Activated T-helper 1 cell treated with Interleukin-2 at 50 U/mL for 16 hours (primary cell): ENCODE results near the gene PPIL6.
"Not testable (repeated sequence)": the region's sequence is repeated elsewhere in the genome, so short reads cannot be mapped to it uniquely, and the experiment has no call there.

Source experiments
- DNase-seq: peaks from one replicate; pipeline ENCODE4 v3.0.0-alpha.2; 2020; ENCODE audit warnings: low read depth

PPIL6 gene

DNA sequence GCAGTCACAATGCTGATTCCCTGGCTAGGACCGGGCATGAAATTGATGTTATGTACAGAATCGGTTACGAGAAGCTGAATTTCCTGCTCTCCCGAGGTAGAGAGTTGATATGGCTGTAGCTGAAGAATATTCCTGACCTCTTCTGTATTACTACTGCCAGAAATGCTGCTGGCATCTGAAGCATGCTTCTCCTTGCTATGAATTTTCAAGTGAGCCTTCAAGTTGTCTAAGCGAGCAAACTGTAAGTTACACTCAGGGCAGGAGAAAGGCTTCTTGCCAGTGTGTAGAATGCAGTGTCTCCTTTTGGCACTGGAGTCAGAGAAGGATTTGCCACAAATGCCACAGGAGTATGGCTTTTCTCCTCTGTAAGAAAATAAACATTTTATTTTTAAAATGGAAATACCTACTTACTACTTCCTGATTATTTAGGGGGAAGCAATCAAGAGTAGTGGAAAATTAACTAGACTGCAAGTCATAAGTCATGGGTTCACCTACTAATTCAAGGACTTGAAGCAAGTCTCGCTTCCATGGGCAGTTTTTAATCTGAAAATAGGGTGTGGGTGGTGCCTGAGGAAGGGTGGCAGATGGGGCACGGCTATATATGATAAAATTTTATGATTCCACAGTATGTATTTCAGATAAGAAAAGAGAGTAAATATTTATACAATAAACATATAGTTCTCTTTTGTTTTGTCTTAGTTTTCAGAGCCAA, 25.9 kb upstream of the PPIL6 start:
- DNase-seq = no peak

DNA sequence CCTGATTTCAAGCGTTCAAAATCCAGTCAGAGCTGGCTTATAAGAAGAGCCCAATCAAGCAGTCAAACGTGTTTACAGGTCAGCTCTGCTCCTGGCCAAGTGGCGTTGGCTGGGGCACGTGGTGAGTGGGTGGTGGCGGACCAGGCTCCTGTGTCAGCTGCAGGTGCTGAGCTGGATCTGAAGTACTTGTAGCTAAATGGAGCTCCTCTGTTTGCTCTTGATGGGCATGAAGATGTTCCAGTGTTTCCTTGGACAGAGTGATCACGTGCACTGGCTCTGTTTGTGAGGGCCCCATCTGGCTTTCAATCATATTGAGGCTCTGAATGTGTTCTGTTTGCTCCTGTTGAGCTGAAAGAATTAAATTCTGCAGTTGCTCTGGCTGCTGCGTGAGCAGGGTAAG, 25.3 kb upstream of the PPIL6 start:
- DNase-seq = no peak

DNA sequence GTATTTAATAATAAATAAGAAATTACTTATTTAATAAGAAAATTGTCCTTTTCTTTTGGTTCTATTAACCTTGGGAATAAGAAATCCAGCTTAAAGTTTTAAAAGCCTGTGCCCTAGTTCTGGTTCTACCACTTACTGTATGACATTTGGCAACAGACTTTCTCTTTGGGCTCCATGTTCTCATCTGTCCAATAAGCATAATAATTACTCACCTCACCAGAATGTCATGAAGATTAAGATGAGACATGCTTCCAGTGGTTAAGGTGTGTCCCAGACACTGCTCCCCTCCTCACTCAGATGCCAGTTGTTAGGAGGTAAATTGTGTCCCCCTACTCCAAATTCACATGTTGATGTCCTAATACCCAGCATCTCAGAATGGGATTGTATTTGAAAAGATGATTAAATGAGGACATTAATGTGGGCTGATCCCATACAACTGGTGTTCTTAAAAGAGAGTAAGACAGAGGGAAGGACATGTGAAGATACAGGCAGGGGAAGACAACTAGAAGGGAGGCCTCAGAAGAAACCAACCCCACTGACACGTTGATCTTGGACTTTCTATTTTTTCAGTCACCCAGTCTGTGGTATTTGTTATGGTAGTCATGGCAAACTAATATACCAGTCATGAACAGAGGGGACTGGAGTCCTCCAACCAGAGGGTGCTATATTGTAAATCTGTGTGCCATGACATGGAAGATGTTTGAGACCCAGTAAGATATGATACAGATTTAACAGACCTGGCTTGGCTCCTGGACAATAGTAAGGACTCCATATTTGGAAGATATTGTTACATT, 21.5 kb upstream of the PPIL6 start:
- no peak for DNase-seq

DNA sequence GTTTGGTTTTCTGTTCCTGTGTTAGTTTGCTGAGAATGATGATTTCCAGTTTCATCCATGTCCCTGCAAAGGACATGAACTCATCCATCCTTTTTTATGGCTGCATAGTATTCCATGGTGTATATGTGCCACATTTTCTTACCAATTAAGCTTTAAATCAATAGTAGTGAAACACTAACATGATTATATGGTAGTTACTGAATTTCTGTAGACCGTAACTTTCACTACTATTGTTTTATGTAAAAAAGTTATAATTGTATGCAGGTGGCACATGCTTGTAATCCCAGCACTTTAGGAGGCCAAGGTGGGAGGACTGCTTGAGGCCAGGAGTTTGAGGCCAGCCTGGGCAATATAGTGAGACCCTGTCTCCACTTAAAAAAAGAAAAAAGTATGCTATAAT, 20.8 kb upstream of the PPIL6 start:
- not testable (repeated sequence) for DNase-seq

DNA sequence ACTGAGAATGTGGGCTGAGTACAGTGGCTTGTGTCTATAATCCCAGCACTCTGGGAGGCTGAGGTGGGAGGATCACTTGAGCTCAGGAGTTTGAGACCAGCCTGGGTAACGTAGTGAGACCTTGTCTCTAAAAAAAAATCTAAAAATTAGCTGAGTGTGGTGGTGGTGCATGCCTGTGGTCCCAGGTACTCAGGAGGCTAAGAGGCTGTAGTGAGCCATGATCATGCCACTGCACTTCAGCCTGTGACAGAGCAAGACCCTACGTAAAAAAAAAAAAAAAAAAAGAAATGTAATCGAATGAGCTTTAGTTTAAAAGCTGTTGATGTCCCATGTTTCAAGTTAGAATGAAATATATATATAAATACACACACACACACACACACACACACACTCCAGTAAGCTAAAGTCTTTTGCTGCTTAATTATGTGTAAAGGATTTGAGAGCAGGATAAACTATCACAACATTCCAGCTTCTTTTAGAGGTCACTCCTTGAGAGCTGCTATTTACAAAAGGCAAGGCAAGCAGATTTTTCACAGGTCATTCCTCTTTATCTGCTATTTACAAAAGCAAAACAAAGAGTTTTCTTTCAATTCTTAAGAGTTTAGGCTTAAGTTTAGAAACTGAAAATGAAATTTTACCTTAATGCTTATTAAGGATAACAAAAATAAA, 19.9 kb upstream of the PPIL6 start:
- no peak for DNase-seq

DNA sequence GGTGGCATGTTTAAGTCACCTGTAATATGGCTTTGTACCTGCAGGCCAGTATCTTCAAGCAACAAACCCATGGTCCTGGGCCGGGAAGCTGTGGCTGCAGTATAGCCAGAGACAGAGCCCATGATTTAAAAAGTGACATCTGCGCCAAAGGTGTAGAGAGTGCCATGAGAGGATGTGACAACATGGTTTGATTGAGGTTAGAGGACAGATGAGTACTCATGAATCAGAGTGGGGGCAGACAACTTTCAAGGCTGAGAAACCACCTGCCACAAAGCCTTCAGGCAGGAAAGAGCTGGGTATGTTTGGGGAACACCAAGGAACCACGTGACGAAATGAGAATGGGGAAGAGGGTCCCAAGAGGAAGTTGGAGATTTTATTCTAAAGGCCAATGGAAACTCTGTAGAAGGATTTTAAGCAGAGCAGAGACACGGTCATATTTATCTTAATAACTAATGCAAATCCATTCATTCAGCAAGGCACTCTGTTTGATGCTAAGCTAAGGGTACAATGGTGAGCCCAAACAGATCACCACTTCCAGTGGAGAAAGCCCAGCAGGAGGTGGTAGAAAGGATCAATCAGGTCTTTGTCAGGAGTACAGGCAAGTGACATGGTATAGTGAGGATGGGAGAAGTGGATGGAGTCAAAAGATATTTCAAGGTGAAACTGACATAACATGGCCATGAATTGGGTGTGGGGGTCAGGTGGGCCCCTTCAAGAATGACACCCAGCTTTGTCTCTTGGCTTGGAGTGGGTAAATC, 18.5 kb upstream of the PPIL6 start:
- DNase-seq = no peak

DNA sequence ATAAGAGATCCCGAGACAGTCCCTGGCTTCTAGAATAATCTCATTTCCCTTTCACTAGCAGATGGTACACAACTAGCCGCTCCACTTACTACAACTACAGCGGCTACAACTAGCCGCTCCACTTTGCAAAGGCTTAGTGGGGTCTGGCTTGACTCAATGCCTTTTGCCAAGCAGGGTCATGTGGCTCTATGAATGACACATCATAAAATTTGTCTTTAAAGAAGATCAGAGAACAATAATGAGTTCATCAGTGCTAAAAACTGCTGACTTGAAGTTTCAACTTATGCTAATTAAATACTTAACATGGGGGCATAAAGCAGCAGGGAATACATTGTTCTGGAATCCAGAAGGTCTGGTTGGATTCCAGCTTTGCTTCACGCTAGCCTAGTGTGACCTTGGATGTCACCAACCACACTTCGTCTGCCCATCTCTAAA, 17.2 kb upstream of the PPIL6 start:
- DNase-seq = no peak

DNA sequence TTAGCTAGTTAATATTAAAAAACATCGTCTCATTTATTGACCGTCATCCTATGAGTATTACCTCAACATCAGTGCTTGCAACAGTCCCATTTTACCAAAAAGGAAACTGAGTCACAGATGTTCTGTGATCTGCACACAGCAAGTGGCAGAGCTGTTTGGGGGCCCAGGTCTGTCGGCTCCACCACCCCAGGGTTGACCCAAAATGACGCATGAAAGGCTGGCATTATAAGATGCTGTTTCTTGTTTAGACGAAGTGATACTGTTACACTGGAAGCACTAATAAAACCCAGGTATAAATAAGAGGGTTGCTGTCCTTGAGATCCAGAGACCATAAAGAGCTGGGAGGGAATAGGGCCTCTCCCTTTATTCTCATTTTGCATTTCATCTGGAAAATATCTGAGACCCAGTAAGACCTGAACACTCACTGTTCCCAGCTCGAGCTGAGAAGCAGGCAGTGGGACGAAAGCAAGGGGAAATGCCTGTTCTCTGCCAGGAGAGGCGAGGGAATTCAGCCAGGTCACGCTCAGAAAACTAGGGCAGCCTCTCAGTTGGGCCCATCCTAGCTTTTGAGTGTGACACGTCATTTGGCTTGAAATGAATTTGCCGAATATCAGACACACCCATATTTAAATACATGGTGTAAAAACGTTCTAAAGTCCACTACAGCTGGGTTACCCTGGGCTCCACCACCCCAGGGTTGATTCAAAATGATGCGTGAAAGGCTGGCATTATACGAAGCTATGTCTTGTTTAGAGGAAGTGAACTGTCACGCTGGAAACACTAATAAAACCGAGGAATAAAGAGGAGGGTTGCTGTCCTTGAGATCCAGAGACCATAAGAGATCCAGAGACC, 16.5 kb upstream of the PPIL6 start:
- DNase-seq = no peak

DNA sequence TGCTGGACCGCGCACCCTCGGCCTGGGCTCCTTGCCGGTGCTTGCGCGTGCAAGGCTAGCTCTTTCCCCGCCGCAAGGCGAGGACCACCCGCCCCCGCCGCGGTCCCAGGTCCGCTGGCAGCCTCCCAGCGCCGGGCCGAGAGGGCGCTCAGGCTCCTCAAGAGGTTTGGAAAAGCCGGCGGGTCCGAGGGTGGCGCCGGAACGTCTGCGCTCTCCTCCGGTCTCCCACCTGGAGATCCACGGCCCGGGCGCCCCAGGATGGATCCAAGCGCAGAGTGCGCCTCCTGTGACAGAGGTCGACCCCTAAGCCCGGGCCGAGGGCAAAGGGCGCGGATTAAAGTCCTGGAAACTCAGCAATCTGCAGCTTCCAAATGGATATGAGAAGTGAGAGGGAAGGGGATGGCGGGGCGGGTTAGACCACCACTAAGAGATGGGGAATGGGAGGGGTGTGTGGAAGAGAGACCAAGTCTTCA, 15.7 kb upstream of the PPIL6 start:
- DNase-seq = no peak

DNA sequence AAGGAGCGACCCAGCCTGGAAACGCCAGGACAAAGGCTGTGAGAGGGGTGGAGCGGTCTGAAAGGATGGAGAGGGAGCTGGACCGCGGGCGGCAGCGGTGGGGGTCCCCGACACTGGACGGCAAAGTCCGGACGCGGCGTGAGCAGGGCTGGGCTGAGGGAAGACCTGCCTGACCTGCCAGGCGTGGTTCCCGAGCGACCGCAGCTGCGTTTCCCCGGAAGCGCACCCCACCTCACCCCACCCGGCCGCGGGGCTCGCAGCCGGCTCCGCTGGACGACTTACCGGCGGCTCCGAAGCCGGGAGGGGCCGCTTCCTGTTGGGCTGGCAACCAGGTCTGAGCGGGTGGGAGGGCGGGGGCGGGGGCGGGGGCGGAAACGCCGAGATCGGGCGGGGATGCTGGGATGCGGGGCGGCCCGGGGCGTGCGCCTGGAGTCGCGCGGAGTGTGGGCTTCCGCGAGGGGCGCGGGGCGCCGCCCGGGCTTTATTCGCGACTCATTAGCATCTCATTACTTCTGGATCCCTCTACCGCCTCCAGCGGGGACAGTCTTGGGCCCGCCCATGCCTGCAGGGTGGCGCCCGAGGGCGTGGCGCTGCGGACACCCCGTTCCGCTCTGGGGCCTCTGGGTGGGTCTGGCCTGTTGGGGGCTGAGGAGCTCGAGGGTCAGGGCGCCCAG, 15.1 kb upstream of the PPIL6 start, which contains the start of gene MICAL1:
Gene MICAL1, minus strand, starts transcription at position 336 of the 674 bp plus-strand sequence. CDS start 1,576 bp downstream, outside the sequence.
- peak; percentile 64 for DNase-seq

DNA sequence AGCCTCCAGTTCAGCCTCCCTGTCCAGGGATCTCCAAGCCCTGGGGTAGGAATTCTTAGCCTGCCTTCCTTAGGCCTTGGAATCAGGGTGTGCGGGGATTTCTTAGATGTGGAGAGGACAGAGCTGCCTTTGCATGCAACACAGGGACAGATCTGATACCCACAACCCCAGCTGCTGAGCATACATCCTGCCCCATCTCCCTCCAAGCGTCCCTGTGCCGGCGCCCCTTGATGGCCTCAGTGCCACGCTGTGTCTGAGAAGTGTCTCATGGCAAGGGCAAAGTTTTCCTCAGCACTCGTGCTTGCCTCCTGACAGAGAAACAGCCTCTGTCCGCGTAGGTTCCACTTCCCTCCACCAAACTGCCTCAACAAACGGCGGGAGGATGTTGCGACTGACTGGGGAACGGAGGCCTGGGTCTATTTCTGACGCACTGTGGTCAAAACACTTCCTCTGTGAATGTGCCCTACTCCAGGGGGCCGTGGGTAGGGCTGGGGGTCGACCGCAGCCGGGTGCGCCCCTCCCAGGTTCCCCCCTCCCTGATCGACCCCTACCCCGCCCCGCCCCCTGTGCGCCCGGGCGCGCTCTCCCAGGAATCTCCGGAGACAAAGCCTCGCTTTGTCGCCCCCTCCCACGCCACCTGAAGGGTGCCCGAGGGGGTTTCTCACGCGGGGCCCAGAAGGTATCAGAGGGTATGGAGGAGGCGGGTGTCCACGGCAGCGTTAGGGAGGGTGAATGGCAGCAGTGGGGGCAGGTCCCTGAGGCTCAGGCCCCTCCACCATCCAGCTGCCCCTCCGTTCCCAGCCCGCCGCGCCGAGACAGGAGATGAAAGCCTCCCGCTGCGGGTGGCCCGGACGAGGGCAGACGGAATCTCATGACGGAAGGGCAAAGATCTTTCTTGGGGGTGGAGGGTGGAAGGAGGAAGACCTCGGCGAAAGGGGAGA, 14.3 kb upstream of the PPIL6 start:
- peak; percentile 58 for DNase-seq

DNA sequence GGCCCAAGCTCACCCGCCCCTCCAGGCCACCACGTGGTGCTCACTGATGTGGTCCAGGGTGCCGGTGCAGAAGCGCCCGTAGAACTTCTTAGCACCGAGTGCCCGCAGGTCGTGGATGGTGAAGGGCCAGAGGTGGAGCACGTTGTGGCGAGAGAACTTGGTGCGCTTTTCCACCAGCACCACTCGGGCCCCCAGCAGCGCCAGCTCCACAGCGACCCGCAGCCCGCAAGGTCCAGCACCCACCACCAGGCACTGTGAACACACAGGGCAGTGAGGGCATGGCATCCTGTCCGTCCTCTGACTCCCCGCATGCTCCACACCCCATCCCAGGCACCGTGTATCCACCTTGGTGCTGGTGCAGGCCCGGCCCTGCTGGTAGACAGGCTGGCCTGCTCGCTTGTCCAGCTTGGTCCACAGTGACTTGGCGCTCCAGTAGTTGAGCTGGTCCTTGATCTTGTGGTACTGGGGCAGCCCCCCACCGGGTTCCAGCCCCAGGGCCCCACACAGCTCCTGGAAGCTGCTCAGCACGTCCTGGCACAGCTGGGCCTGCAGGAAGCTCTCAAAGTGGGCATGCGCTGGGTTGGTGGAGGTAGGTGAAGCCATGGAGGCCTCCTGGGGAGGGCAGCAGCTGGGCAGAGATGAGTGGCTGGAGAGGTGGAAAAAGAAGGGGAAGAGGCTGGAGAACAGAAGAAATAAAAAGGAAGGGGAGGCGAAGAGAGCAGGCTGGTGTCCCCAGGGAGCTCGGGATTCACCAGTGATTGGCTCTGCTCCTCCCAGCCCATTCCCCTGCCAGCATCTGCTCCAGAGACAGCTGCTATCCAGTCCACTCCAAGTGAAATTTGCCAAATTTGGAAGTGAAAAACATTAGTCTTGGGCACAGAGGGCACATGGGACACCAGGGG, 13.4 kb upstream of the PPIL6 start:
- DNase-seq = no peak

DNA sequence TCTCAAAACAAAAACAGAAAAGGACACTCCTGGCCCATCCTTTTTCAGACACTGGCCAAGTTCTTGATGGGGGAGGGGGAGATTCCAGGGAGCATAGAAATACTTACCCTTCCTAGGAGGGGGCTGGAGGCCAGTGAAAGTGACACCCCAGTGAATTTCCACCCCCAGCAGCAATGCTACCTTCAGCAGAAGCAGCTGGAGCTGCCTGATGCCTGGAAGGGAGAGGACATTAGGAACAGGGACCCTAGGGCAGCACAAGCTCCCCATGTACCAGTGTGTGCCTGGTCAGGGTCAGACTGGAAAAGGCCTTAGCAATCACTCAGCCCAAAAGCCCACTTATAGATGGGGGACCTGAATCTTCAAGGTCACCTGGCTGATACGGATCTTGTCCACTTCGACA, 12.7 kb upstream of the PPIL6 start:
- no peak for DNase-seq

DNA sequence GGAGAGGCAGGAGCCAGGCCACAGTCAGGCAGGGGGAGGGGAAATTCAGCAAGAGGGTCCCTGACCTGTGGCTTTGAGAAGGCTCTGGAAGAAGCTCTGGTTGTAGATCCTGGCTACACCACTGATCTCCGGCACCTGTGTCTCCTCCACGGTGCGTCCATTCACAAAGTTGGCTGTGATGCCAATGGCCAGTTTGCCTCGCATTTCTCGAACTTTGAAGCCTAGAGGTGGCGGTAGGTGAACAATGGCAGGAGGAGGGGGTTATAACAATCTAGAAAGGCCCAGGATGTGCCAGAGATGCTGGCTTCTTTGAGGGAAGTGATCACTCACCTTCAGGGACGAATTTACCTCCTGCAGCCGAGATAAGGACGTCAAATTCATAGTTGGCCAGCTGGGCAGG, 11.8 kb upstream of the PPIL6 start:
- DNase-seq = no peak

DNA sequence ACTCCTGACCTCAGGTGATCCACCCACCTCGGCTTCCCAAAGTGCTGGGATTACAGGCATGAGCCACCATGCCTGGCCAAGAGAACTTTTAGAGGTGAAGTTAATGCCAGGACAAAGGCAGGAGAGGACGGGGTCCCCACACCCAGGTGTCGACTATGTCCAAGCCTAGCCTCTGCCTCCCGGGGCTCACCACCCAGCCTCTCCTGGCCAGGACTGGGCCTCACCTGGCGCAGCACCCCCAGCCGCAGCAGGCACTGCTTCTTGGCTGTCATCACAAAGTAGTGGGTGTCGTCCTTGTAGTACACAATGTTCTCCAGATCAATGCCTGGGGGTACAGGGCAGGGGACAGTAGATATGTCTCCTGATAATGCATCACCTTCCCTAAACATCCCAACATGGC, 10.9 kb upstream of the PPIL6 start:
- no peak for DNase-seq

DNA sequence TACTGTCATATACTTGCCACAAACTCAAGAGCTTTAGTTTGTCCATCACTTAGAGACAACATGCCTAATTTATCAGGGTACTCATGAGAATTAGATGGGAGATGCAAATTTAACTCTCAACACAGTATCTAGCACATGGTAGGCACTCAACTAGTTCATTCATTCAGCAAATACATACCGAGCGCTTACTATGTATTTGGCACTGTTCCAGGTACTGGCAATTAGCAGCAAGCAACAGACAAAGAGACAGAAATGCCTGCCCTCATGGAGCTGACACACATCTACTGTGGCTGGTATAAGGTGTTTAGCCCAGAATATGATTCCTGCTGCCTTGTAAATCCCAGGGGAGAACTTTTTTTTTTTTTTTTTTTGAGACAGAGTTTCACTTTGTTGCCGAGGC, 10.4 kb upstream of the PPIL6 start:
- DNase-seq = no peak

DNA sequence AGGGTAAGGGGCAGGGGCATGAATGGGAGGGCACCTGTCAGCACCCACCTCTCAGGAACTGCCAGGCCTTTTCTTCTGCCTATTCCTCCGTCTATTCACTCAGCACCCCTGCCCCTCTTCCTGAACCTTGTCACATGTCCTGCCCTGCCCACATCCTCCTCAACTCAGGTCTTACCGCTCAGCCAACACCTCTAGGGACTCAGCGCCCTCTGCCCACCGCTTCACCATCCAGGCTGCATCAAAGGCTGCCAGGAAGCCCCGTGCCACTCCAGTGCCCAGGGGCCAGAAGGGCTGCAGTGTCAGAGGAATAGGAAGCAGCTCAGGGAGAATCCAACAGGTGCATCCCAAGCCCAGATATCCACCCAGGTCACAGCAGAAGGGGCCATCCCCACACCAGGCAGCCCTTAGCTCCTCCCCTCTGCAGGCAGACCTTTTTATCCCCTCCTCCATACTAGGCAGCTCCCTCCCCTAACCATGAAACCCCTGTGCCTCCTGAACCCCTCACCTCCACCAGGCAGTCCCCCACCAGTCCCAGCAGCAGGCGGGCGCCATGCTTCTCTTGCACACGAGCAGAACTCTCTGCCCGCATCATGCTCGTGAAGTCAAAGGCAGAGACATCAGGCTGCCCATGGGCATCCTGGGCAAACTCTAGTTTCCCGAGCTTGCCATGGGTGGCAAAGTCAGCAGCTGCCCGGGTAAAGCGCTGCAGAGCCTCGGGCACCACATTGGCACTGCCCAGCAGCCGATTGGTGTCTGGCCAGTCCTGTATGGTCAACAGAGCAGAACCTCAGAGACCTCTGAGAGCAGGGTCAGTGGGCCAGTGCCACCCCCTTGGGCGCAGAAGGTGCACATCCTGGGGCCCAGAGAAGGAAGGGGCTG, 9.6 kb upstream of the PPIL6 start:
- no peak for DNase-seq
